ENCODE data around the gene FAHD1.

Gene FAHD1

DNA sequence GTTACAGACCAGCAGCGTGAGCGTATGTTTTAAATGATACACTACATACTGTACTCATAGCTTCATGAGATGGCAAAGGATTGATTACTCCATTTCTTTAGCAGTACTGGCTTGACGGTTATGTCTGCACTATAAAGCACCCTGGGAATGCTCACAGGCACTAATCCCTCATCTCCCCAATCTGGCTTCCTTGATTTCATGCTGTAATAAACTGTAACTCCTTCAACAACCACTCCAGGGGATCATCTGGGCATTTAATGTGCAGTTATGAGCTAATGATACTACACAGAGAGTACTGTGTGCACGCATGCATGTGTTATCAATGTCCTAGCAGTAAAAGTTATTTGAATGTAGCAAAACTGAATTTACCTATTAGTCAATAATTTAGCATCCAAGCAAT is 24.8 kb downstream of the FAHD1 start:
- H3K36me3 ChIP-seq (ENCODE audit: control insufficient read depth, low read length) = no peaks in the 10 kb centered on the region
- no peaks in the 10 kb centered on the region for H3K4me1 ChIP-seq (ENCODE audit: control insufficient read depth, low read length)
- no peaks in the 10 kb centered on the region for H3K9me3 ChIP-seq (ENCODE audit: control insufficient read depth, insufficient read depth, low read length)
- no peaks in the 10 kb centered on the region for H3F3A ChIP-seq (ENCODE audit: control insufficient read depth, insufficient read depth)
- no peak overlapping the region for H3K4me2 ChIP-seq (ENCODE audit: low read length)
- H3K4me3 ChIP-seq (ENCODE audit: low read length) = no peak overlapping the region
- no peaks in the 10 kb centered on the region for H4K20me1 ChIP-seq (ENCODE audit: control insufficient read depth, insufficient read depth, low read depth, low read length)
- TF ChIP-seq, protein P1, sequence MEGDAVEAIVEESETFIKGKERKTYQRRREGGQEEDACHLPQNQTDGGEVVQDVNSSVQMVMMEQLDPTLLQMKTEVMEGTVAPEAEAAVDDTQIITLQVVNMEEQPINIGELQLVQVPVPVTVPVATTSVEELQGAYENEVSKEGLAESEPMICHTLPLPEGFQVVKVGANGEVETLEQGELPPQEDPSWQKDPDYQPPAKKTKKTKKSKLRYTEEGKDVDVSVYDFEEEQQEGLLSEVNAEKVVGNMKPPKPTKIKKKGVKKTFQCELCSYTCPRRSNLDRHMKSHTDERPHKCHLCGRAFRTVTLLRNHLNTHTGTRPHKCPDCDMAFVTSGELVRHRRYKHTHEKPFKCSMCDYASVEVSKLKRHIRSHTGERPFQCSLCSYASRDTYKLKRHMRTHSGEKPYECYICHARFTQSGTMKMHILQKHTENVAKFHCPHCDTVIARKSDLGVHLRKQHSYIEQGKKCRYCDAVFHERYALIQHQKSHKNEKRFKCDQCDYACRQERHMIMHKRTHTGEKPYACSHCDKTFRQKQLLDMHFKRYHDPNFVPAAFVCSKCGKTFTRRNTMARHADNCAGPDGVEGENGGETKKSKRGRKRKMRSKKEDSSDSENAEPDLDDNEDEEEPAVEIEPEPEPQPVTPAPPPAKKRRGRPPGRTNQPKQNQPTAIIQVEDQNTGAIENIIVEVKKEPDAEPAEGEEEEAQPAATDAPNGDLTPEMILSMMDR (IDR thresholded peaks at IDR 0.05; ENCODE audit: low read depth, low read length, poor library complexity, severe bottlenecking) = no peak
- TF ChIP-seq EZH2phosphoT487 (IDR thresholded peaks at IDR 0.05; ENCODE audit: borderline replicate concordance, low read length) = no peak
- H3K27ac ChIP-seq (ENCODE audit: low read depth, low read length) = no peak overlapping the region
- no peaks in the 10 kb centered on the region for H3K79me2 ChIP-seq (ENCODE audit: control insufficient read depth, low read length)
- H3K27me3 ChIP-seq (ENCODE audit: control insufficient read depth, low read length) = peaks cover 21% of the 10 kb centered on the region
- H3K9me2 ChIP-seq (replicated peaks; ENCODE audit: control insufficient read depth, low read length) = no peaks in the 10 kb centered on the region

DNA sequence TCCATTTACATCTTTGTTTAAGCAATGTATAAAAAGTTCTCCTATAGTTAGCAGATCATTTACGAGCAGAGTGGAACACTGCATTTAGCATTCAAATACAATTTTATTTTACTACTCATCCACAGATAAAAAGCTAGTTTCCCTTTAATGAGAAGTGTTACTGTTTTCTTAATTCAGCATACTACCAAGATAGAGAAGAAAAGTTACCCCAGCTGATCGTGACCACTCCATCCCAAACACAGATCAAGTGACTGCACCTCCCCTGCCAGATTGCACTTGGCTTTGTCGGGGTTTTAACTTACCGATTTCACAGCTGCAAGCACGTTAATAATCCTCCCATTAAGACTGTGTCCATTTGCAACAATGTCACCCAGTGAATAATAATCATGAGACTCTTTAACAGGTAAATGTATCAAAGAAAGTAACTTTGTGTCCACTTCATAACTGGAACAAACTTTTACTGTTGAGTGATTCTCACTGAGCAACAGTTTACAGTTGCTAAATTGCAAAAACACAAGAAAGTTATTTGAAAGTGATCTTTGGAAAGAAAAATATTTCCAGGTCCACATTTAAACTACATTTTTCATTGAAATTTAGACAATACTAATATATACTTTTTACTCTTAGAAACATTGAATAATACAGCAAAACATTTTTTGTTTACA is 30.6 kb downstream of the FAHD1 start:
- TF ChIP-seq, protein P1 (IDR thresholded peaks at IDR 0.05; ENCODE audit: low read depth, low read length, poor library complexity, severe bottlenecking) = no peak
- TF ChIP-seq EZH2phosphoT487 (IDR thresholded peaks at IDR 0.05; ENCODE audit: borderline replicate concordance, low read length) = no peak
- H3K27ac ChIP-seq (ENCODE audit: low read depth, low read length) = no peak overlapping the region
- H3K4me2 ChIP-seq (ENCODE audit: low read length) = no peak overlapping the region
- H3K4me1 ChIP-seq (ENCODE audit: control insufficient read depth, low read length) = no peaks in the 10 kb centered on the region
- H3K27me3 ChIP-seq (ENCODE audit: control insufficient read depth, low read length) = peaks cover 60% of the 10 kb centered on the region
- no peaks in the 10 kb centered on the region for H3F3A ChIP-seq (ENCODE audit: control insufficient read depth, insufficient read depth)
- H3K9me2 ChIP-seq (replicated peaks; ENCODE audit: control insufficient read depth, low read length) = no peaks in the 10 kb centered on the region
- no peaks in the 10 kb centered on the region for H3K79me2 ChIP-seq (ENCODE audit: control insufficient read depth, low read length)
- no peak overlapping the region for H3K4me3 ChIP-seq (ENCODE audit: low read length)
- H3K9me3 ChIP-seq (ENCODE audit: control insufficient read depth, insufficient read depth, low read length) = no peaks in the 10 kb centered on the region
- no peaks in the 10 kb centered on the region for H4K20me1 ChIP-seq (ENCODE audit: control insufficient read depth, insufficient read depth, low read depth, low read length)
- H3K36me3 ChIP-seq (ENCODE audit: control insufficient read depth, low read length) = no peaks in the 10 kb centered on the region

GRCh38 chr16:1858189-1858865 is 31.3 kb downstream of the FAHD1 start:
- Histone ChIP-seq H3K9me2 (replicated peaks; ENCODE audit: control insufficient read depth, low read length) (no peaks in the 10 kb centered on the region), H4K20me1 (ENCODE audit: control insufficient read depth, insufficient read depth, low read depth, low read length) (no peaks in the 10 kb centered on the region), H3F3A (ENCODE audit: control insufficient read depth, insufficient read depth) (no peaks in the 10 kb centered on the region), H3K27ac (ENCODE audit: low read depth, low read length) (no peak overlapping the region), H3K4me1 (ENCODE audit: control insufficient read depth, low read length) (no peaks in the 10 kb centered on the region), H3K4me3 (ENCODE audit: low read length) (no peak overlapping the region), H3K79me2 (ENCODE audit: control insufficient read depth, low read length) (no peaks in the 10 kb centered on the region), H3K36me3 (ENCODE audit: control insufficient read depth, low read length) (no peaks in the 10 kb centered on the region), H3K4me2 (ENCODE audit: low read length) (no peak overlapping the region), H3K27me3 (ENCODE audit: control insufficient read depth, low read length) (peaks cover 60% of the 10 kb centered on the region), H3K9me3 (ENCODE audit: control insufficient read depth, insufficient read depth, low read length) (no peaks in the 10 kb centered on the region)
- TF ChIP-seq, protein P1 (IDR thresholded peaks at IDR 0.05; ENCODE audit: low read depth, low read length, poor library complexity, severe bottlenecking) = no peak
- TF ChIP-seq EZH2phosphoT487 (IDR thresholded peaks at IDR 0.05; ENCODE audit: borderline replicate concordance, low read length) = no peak
